Liver (tissue), 3 donors: Measurements from ENCODE around the gene QPCT.

Source experiments
- CTCF ChIP-seq: fragments of 150-350 bp; IDR thresholded peaks from 2 replicates; pipeline ENCODE4 v1.5.1; 2017; ENCODE audit warnings: improper control_type of control experiment, low read depth, low read length; ENCODE audit not compliant: missing input control
- EGR1 ChIP-seq, 2 donors: IDR thresholded peaks; 2 replicates each; pipeline ENCODE4 v1.6.1; 2016 to 2018; ENCODE audit warnings: antibody characterized with exemption in 2 of 2, low read depth in 2 of 2
- FOXA1 ChIP-seq: IDR thresholded peaks from 2 replicates; pipeline ENCODE4 v1.6.1; 2016; ENCODE audit warnings: antibody characterized with exemption
- JUND ChIP-seq, 2 donors: IDR thresholded peaks; 2 replicates each; pipeline ENCODE4 v1.6.1; 2016; ENCODE audit warnings: antibody characterized with exemption in 2 of 2
- MAX ChIP-seq: IDR thresholded peaks from 2 replicates; pipeline ENCODE4 v1.6.1; 2016; ENCODE audit warnings: antibody characterized with exemption
- RAD21 ChIP-seq, 2 donors: IDR thresholded peaks; 2 replicates each; pipeline ENCODE4 v1.6.1; 2016; ENCODE audit warnings: antibody characterized with exemption in 2 of 2, mild to moderate bottlenecking in 2 of 2
- REST ChIP-seq: IDR thresholded peaks from 2 replicates; pipeline ENCODE4 v1.6.1; 2016; ENCODE audit warnings: antibody characterized with exemption, mild to moderate bottlenecking
- TAF1 ChIP-seq: conservative IDR thresholded peaks from 2 replicates; pipeline ENCODE4 v1.6.1; 2016; ENCODE audit warnings: antibody characterized with exemption, mild to moderate bottlenecking
- YY1 ChIP-seq: IDR thresholded peaks from 2 replicates; pipeline ENCODE4 v1.6.1; 2016; ENCODE audit warnings: antibody characterized with exemption, mild to moderate bottlenecking
- donor health status: healthy.
- donor health status: healthy.

- TF ChIP-seq CTCF (no peak), MAX (no peak), YY1 (no peak), TAF1 (no peak), EGR1 (IDR thresholded peaks at IDR 0.05; ENCODE audit: low read depth in 2 of 2) (no peak), JUND (IDR thresholded peaks at IDR 0.05) (no peak), RAD21 (IDR thresholded peaks at IDR 0.05) (no peak), FOXA1 (no peak), REST (no peak)
These were observed 48.0 kb downstream of the QPCT start for GRCh38 chr2:37392428-37392827.
